Activated naive CD8-positive, alpha-beta T cell treated with anti-CD3 and anti-CD28 coated beads, Interleukin-2, amount 10 ng/mL, durations not matched to agents 7 days and 5 days (primary cell): ENCODE data around the gene SUN5. TPM values are rescaled to one million over a fixed set of nuclear protein-coding genes. Genes with fewer than 3 reads are reported as not detected.
A peak's percentile ranks its signal among the peaks of the same experiment; 100 is the strongest.

Source experiments
- ATAC-seq: fragments of 150-1000 bp; cut with Tn5 transposase; one replicate; pipeline ENCODE4 v1.10.0; 2021; ENCODE audit warnings: low read depth, moderate library complexity
- POLR2A ChIA-PET: fragments of 350-600 bp; sonication (Branson Sonifier 250); formaldehyde crosslinking; loops from one replicate; lab custom pipeline; 2021; ENCODE audit warnings: antibody characterized with exemption; lab: Charles Lee
- DNase-seq: peaks from one replicate; pipeline ENCODE4 v3.0.0; 2021
- H3K27ac Mint-ChIP-seq: one replicate; pipeline ENCODE4 v1.8.0; 2022; ENCODE audit warnings: mild to moderate bottlenecking, mixed read lengths
- H3K27me3 Mint-ChIP-seq: one replicate; pipeline ENCODE4 v1.8.0; 2022; ENCODE audit warnings: mild to moderate bottlenecking, moderate library complexity, mixed read lengths
- H3K36me3 Mint-ChIP-seq: one replicate; pipeline ENCODE4 v1.8.0; 2021; ENCODE audit warnings: mild to moderate bottlenecking, mixed read lengths
- H3K4me1 Mint-ChIP-seq: one replicate; pipeline ENCODE4 v1.8.0; 2021; ENCODE audit warnings: mixed read lengths
- H3K4me3 Mint-ChIP-seq: one replicate; pipeline ENCODE4 v1.8.0; 2022; ENCODE audit warnings: mild to moderate bottlenecking, moderate library complexity, mixed read lengths
- H3K9me3 Mint-ChIP-seq: one replicate; pipeline ENCODE4 v1.8.0; 2021; ENCODE audit warnings: mixed read lengths
- total RNA-seq, 2 experiments: library from RNA; stranded (reverse); gene quantifications; one replicate each; pipeline ENCODE4 v1.2.3, GENCODE V29; 2021

SUN5 gene
- total RNA-seq, 2 experiments from 2014 or later = not detected

- no peak for ATAC-seq
- H3K27me3 Mint-ChIP-seq = no peaks in the 10 kb centered on the region
- no peak for DNase-seq
- peaks cover 3% of the 10 kb centered on the region for H3K9me3 Mint-ChIP-seq
- peaks cover 4% of the 10 kb centered on the region for H3K36me3 Mint-ChIP-seq
- POLR2A ChIA-PET = no interaction called here
- peak overlapping the region; percentile 35 for H3K27ac Mint-ChIP-seq
- H3K4me1 Mint-ChIP-seq = peaks cover 10% of the 10 kb centered on the region
- no peak overlapping the region for H3K4me3 Mint-ChIP-seq
Measured at GRCh38 chr20:33002087-33002808, 2.0 kb downstream of the SUN5 start.

- H3K9me3 Mint-ChIP-seq = peaks cover 6% of the 10 kb centered on the region
- ATAC-seq (no peak), DNase-seq (no peak)
- no peaks in the 10 kb centered on the region for H3K27me3 Mint-ChIP-seq
- no peak overlapping the region for H3K4me3 Mint-ChIP-seq
- POLR2A ChIA-PET = no interaction called here
- H3K4me1 Mint-ChIP-seq = peaks cover 7% of the 10 kb centered on the region
- H3K36me3 Mint-ChIP-seq = peaks cover 6% of the 10 kb centered on the region
- H3K27ac Mint-ChIP-seq = peak overlapping the region; percentile 30
Measured at GRCh38 chr20:33000802-33001466, 3.3 kb downstream of the SUN5 start.

- Mint-ChIP-seq H3K4me1 (peaks cover 4% of the 10 kb centered on the region), H3K27ac (no peak overlapping the region), H3K27me3 (peaks cover 2% of the 10 kb centered on the region), H3K9me3 (peaks cover 10% of the 10 kb centered on the region), H3K4me3 (no peak overlapping the region), H3K36me3 (peaks cover 7% of the 10 kb centered on the region)
- ATAC-seq = no peak
- DNase-seq = no peak
- POLR2A ChIA-PET = no interaction called here
Measured at GRCh38 chr20:32999603-33000250, 4.5 kb downstream of the SUN5 start.

- Mint-ChIP-seq H3K9me3 (peaks cover 13% of the 10 kb centered on the region), H3K27ac (peak overlapping the region; percentile 35), H3K4me3 (no peak overlapping the region), H3K27me3 (peaks cover 2% of the 10 kb centered on the region), H3K36me3 (peaks cover 9% of the 10 kb centered on the region), H3K4me1 (peaks cover 7% of the 10 kb centered on the region)
- ATAC-seq (no peak), DNase-seq (no peak)
- POLR2A ChIA-PET = no interaction called here
Measured at GRCh38 chr20:32997431-32997830, 6.8 kb downstream of the SUN5 start.

- POLR2A ChIA-PET = no interaction called here
- peaks cover 13% of the 10 kb centered on the region for H3K9me3 Mint-ChIP-seq
- ATAC-seq = no peak
Measured at GRCh38 chr20:32995802-32996201, 8.4 kb downstream of the SUN5 start.

GRCh38 chr20:32993496-32994050, 10.7 kb downstream of the SUN5 start:
- peaks cover 8% of the 10 kb centered on the region for H3K4me1 Mint-ChIP-seq
- no peak overlapping the region for H3K4me3 Mint-ChIP-seq
- ATAC-seq (no peak), DNase-seq (no peak)
- peaks cover 9% of the 10 kb centered on the region for H3K36me3 Mint-ChIP-seq
- no peak overlapping the region for H3K27ac Mint-ChIP-seq
- H3K9me3 Mint-ChIP-seq = peaks cover 13% of the 10 kb centered on the region
- peaks cover 2% of the 10 kb centered on the region for H3K27me3 Mint-ChIP-seq
- POLR2A ChIA-PET = no interaction called here

More at GRCh38 chr20:32995802-32996201, 8.4 kb downstream of the SUN5 start:
- Mint-ChIP-seq H3K4me1 (peaks cover 8% of the 10 kb centered on the region), H3K4me3 (no peak overlapping the region), H3K36me3 (peaks cover 9% of the 10 kb centered on the region), H3K27ac (no peak overlapping the region), H3K27me3 (peaks cover 2% of the 10 kb centered on the region)
- no peak for DNase-seq

GRCh38 chr20:32991792-32992641, 12.2 kb downstream of the SUN5 start:
- H3K9me3 Mint-ChIP-seq = peaks cover 13% of the 10 kb centered on the region
- DNase-seq = no peak
- peaks cover 9% of the 10 kb centered on the region for H3K36me3 Mint-ChIP-seq
- no peak for ATAC-seq
- H3K4me1 Mint-ChIP-seq = peaks cover 7% of the 10 kb centered on the region
- peaks cover 2% of the 10 kb centered on the region for H3K27me3 Mint-ChIP-seq
- no peak overlapping the region for H3K4me3 Mint-ChIP-seq
- H3K27ac Mint-ChIP-seq = no peak overlapping the region
- POLR2A ChIA-PET = no interaction called here

GRCh38 chr20:32991383-32991782, 12.8 kb downstream of the SUN5 start:
- Mint-ChIP-seq H3K27me3 (peaks cover 2% of the 10 kb centered on the region), H3K4me1 (peaks cover 7% of the 10 kb centered on the region), H3K27ac (no peak overlapping the region), H3K36me3 (peaks cover 7% of the 10 kb centered on the region), H3K9me3 (peaks cover 10% of the 10 kb centered on the region), H3K4me3 (no peak overlapping the region)
- no peak for DNase-seq
- POLR2A ChIA-PET = no interaction called here
- no peak for ATAC-seq

GRCh38 chr20:32990426-32990825, 13.8 kb downstream of the SUN5 start:
- Mint-ChIP-seq H3K36me3 (peaks cover 7% of the 10 kb centered on the region), H3K4me3 (no peak overlapping the region), H3K27me3 (peaks cover 2% of the 10 kb centered on the region), H3K27ac (no peak overlapping the region), H3K9me3 (peaks cover 8% of the 10 kb centered on the region), H3K4me1 (peaks cover 7% of the 10 kb centered on the region)
- ATAC-seq = no peak
- POLR2A ChIA-PET = interaction anchor here (0.6 kb wide), 1 partner anchor 147 kb away, joined by 3 read pairs; no protein-coding TSS in a partner anchor
- DNase-seq = no peak

GRCh38 chr20:32989507-32990283, 14.5 kb downstream of the SUN5 start:
- POLR2A ChIA-PET = no interaction called here
- Mint-ChIP-seq H3K4me1 (peaks cover 7% of the 10 kb centered on the region), H3K36me3 (peaks cover 2% of the 10 kb centered on the region), H3K27me3 (no peaks in the 10 kb centered on the region), H3K27ac (no peak overlapping the region), H3K4me3 (no peak overlapping the region), H3K9me3 (peaks cover 2% of the 10 kb centered on the region)
- ATAC-seq (no peak), DNase-seq (no peak)

GRCh38 chr20:32988008-32988407, 16.2 kb downstream of the SUN5 start:
- Mint-ChIP-seq H3K4me1 (peaks cover 4% of the 10 kb centered on the region), H3K36me3 (no peaks in the 10 kb centered on the region), H3K27ac (no peak overlapping the region), H3K9me3 (no peaks in the 10 kb centered on the region), H3K4me3 (no peak overlapping the region), H3K27me3 (no peaks in the 10 kb centered on the region)
- DNase-seq (no peak), ATAC-seq (no peak)
- POLR2A ChIA-PET = interaction anchor here (0.7 kb wide), 1 partner anchor 272 kb away, joined by 3 read pairs; no protein-coding TSS in a partner anchor
